Measurements from ENCODE around the gene TAF15.

Gene TAF15

GRCh38 chr17:35877345-35878029 lies 68.2 kb downstream of the TAF15 start:
- no peaks in the 10 kb centered on the region for H3K9me3 ChIP-seq (ENCODE audit: control insufficient read depth, insufficient read depth, low read length)
- no peak overlapping the region for H3K27ac ChIP-seq (ENCODE audit: low read depth, low read length)
- no peaks in the 10 kb centered on the region for H4K20me1 ChIP-seq (ENCODE audit: control insufficient read depth, insufficient read depth, low read depth, low read length)
- no peaks in the 10 kb centered on the region for H3K9me2 ChIP-seq (replicated peaks; ENCODE audit: control insufficient read depth, low read length)
- no peak overlapping the region for H3K4me2 ChIP-seq (ENCODE audit: low read length)
- peaks cover 7% of the 10 kb centered on the region for H3K27me3 ChIP-seq (ENCODE audit: control insufficient read depth, low read length)
- no peaks in the 10 kb centered on the region for H3K79me2 ChIP-seq (ENCODE audit: control insufficient read depth, low read length)
- H3K4me3 ChIP-seq (ENCODE audit: low read length), result no peak overlapping the region
- H3F3A ChIP-seq (ENCODE audit: control insufficient read depth, insufficient read depth), result no peaks in the 10 kb centered on the region
- H3K4me1 ChIP-seq (ENCODE audit: control insufficient read depth, low read length), result peaks cover 15% of the 10 kb centered on the region
- TF ChIP-seq, protein P1, sequence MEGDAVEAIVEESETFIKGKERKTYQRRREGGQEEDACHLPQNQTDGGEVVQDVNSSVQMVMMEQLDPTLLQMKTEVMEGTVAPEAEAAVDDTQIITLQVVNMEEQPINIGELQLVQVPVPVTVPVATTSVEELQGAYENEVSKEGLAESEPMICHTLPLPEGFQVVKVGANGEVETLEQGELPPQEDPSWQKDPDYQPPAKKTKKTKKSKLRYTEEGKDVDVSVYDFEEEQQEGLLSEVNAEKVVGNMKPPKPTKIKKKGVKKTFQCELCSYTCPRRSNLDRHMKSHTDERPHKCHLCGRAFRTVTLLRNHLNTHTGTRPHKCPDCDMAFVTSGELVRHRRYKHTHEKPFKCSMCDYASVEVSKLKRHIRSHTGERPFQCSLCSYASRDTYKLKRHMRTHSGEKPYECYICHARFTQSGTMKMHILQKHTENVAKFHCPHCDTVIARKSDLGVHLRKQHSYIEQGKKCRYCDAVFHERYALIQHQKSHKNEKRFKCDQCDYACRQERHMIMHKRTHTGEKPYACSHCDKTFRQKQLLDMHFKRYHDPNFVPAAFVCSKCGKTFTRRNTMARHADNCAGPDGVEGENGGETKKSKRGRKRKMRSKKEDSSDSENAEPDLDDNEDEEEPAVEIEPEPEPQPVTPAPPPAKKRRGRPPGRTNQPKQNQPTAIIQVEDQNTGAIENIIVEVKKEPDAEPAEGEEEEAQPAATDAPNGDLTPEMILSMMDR (IDR thresholded peaks at IDR 0.05; ENCODE audit: low read depth, low read length, poor library complexity, severe bottlenecking), result no peak
- TF ChIP-seq EZH2phosphoT487 (IDR thresholded peaks at IDR 0.05; ENCODE audit: borderline replicate concordance, low read length), result no peak
- no peaks in the 10 kb centered on the region for H3K36me3 ChIP-seq (ENCODE audit: control insufficient read depth, low read length)

- H3K4me2 ChIP-seq (ENCODE audit: low read length), result no peak overlapping the region
- no peaks in the 10 kb centered on the region for H3F3A ChIP-seq (ENCODE audit: control insufficient read depth, insufficient read depth)
- H3K4me1 ChIP-seq (ENCODE audit: control insufficient read depth, low read length), result peaks cover 15% of the 10 kb centered on the region
- no peaks in the 10 kb centered on the region for H3K9me3 ChIP-seq (ENCODE audit: control insufficient read depth, insufficient read depth, low read length)
- no peaks in the 10 kb centered on the region for H3K9me2 ChIP-seq (replicated peaks; ENCODE audit: control insufficient read depth, low read length)
- no peak overlapping the region for H3K4me3 ChIP-seq (ENCODE audit: low read length)
- no peaks in the 10 kb centered on the region for H4K20me1 ChIP-seq (ENCODE audit: control insufficient read depth, insufficient read depth, low read depth, low read length)
- TF ChIP-seq, protein P1 (IDR thresholded peaks at IDR 0.05; ENCODE audit: low read depth, low read length, poor library complexity, severe bottlenecking), result no peak
- TF ChIP-seq EZH2phosphoT487 (IDR thresholded peaks at IDR 0.05; ENCODE audit: borderline replicate concordance, low read length), result no peak
- H3K27me3 ChIP-seq (ENCODE audit: control insufficient read depth, low read length), result peaks cover 7% of the 10 kb centered on the region
- no peaks in the 10 kb centered on the region for H3K79me2 ChIP-seq (ENCODE audit: control insufficient read depth, low read length)
- H3K27ac ChIP-seq (ENCODE audit: low read depth, low read length), result no peak overlapping the region
- no peaks in the 10 kb centered on the region for H3K36me3 ChIP-seq (ENCODE audit: control insufficient read depth, low read length)
These were observed 69.1 kb downstream of the TAF15 start for GRCh38 chr17:35878361-35878760.

GRCh38 chr17:35879773-35880654 lies 70.7 kb downstream of the TAF15 start, which contains the start of gene CCL5:
TSS of gene CCL5 (minus strand) at chr17:35880360.
- H3K36me3 ChIP-seq (ENCODE audit: control insufficient read depth, low read length), result no peaks in the 10 kb centered on the region
- no peak for TF ChIP-seq EZH2phosphoT487 (IDR thresholded peaks at IDR 0.05; ENCODE audit: borderline replicate concordance, low read length)
- TF ChIP-seq, protein P1 (IDR thresholded peaks at IDR 0.05; ENCODE audit: low read depth, low read length, poor library complexity, severe bottlenecking), result no peak
- H3K9me3 ChIP-seq (ENCODE audit: control insufficient read depth, insufficient read depth, low read length), result no peaks in the 10 kb centered on the region
- H3K9me2 ChIP-seq (replicated peaks; ENCODE audit: control insufficient read depth, low read length), result no peaks in the 10 kb centered on the region
- peaks cover 15% of the 10 kb centered on the region for H3K4me1 ChIP-seq (ENCODE audit: control insufficient read depth, low read length)
- no peaks in the 10 kb centered on the region for H3F3A ChIP-seq (ENCODE audit: control insufficient read depth, insufficient read depth)
- H3K27me3 ChIP-seq (ENCODE audit: control insufficient read depth, low read length), result peaks cover 7% of the 10 kb centered on the region
- H3K27ac ChIP-seq (ENCODE audit: low read depth, low read length), result no peak within 1 kb of the TSS
- H3K4me3 ChIP-seq (ENCODE audit: low read length), result peak within 1 kb of the TSS; percentile 45
- peak within 1 kb of the TSS; percentile 59 for H3K4me2 ChIP-seq (ENCODE audit: low read length)
- no peaks in the 10 kb centered on the region for H4K20me1 ChIP-seq (ENCODE audit: control insufficient read depth, insufficient read depth, low read depth, low read length)
- H3K79me2 ChIP-seq (ENCODE audit: control insufficient read depth, low read length), result no peaks in the 10 kb centered on the region
